ENCODE measurements around the gene PNMA5.

DNA sequence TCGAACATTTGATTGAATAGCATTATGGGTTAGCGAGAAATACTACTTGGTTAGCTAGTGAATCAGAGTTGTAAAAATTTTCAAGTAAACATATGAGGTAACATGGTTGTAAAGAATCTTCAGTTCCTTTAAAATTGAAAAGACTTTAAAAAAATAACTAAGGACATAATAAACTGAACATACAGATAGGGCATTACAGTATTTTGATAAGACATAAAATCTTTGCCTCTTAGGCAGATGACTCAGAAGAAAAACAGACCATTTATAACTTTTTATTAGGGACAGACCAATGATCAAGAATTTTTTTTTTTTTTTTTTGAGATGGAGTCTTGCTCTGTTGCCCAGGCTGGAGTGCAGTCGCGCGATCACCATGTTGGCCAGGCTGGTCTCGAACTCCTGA is 43.1 kb downstream of the PNMA5 start:
- TF ChIP-seq POLR2A (IDR thresholded peaks at IDR 0.05): no peak
- TF ChIP-seq, protein P1, sequence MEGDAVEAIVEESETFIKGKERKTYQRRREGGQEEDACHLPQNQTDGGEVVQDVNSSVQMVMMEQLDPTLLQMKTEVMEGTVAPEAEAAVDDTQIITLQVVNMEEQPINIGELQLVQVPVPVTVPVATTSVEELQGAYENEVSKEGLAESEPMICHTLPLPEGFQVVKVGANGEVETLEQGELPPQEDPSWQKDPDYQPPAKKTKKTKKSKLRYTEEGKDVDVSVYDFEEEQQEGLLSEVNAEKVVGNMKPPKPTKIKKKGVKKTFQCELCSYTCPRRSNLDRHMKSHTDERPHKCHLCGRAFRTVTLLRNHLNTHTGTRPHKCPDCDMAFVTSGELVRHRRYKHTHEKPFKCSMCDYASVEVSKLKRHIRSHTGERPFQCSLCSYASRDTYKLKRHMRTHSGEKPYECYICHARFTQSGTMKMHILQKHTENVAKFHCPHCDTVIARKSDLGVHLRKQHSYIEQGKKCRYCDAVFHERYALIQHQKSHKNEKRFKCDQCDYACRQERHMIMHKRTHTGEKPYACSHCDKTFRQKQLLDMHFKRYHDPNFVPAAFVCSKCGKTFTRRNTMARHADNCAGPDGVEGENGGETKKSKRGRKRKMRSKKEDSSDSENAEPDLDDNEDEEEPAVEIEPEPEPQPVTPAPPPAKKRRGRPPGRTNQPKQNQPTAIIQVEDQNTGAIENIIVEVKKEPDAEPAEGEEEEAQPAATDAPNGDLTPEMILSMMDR (IDR thresholded peaks at IDR 0.05): no peak

All from body of pancreas (tissue), 4 donors.